ENCODE measurements around the gene SLC15A3. TPM values are rescaled to one million over a fixed set of nuclear protein-coding genes. Genes with fewer than 3 reads are reported as not detected.
"Not testable (repeated sequence)": the region's sequence is repeated elsewhere in the genome, so short reads cannot be mapped to it uniquely, and the experiment has no call there.

SLC15A3 gene
- polyA plus RNA-seq, 4 donors, result 4.5 to 26.0 (median 11.3) TPM

DNA sequence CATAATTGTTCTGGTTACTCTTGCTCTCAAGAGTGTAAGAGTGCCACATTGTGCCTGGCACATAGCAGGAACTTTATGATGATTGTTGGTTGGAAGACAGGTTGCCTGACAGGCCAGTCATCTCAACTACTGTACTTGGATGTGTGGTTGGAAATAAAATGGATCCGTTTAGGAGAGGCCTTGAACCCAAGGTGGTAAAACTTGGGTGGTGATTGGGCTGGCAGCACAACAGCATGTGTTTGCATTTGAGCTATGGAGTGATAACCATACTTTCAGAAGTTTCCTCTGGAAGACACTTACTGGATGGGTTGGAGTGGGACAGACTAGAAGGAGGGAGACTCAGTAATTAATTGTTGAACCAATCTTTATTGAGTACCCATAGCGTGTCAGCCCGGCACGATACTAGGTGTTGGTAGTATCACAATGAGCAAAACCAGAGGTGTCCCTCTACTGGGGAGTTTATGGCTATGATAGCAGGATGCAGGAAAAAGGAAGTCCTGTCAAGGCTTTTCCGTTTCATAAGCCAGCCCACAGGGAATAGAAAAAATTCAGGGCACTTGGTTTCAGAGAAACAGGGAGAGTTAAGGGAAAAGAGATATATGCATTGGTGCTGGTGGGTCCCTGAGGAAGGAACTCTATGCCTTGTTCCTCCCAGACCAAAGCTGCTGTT is 41.1 kb downstream of the SLC15A3 start:
- Histone ChIP-seq H3K4me1 (ENCODE audit: control insufficient read depth in 3 of 3, insufficient read depth in 2 of 3, low read depth in 1 of 3, low read length in 2 of 3) (peaks cover 0 to 13% (median 4%) of the 10 kb centered on the region in 3 donors), H3K36me3 (ENCODE audit: control insufficient read depth in 3 of 3, insufficient read depth in 2 of 3, low read depth in 1 of 3, low read length in 3 of 3) (no peaks in the 10 kb centered on the region), H3K27me3 (ENCODE audit: control insufficient read depth in 3 of 3, insufficient read depth in 3 of 3, low read length in 3 of 3) (no peaks in the 10 kb centered on the region), H3K27ac (ENCODE audit: low read depth in 1 of 3, low read length in 2 of 3) (peak overlapping the region in 1 of 3 donors; percentile 33), H3K4me3 (ENCODE audit: low read depth in 1 of 3, low read length in 3 of 3) (no peak overlapping the region), H3K9me3 (ENCODE audit: control insufficient read depth in 2 of 2, insufficient read depth in 1 of 2, low read depth in 1 of 2, low read length in 1 of 2) (no peaks in the 10 kb centered on the region)
- DNase-seq (no peak), FAIRE-seq (no peak)
- whole genome bisulfite sequencing, 3 donors, result 57 to 67% (median 64%) methylated on average over 5 of the region's 5 CpGs

DNA sequence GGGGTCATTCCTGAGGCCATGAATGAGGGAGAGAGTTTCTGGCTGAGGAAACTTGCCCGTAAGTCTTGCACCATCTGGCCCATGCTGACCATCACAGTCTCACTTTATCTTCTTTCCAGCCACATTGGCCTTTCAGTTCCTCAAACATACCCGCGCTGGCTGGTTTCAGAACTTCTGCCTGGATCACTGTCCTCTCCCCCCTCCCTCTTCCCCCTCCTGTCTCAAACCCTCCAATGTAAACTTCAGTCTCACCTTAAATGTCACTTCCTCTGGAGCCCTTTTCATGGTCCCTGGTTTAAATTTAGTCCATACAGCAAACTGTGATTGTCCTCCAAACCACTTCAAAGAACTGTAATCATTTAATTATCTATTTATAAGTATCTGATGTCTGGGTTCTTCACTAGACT is 41.7 kb downstream of the SLC15A3 start:
- peak overlapping the region in 1 of 3 donors; percentile 36 for H3K27ac ChIP-seq (ENCODE audit: low read depth in 1 of 3, low read length in 2 of 3)
- no peak for DNase-seq

DNA sequence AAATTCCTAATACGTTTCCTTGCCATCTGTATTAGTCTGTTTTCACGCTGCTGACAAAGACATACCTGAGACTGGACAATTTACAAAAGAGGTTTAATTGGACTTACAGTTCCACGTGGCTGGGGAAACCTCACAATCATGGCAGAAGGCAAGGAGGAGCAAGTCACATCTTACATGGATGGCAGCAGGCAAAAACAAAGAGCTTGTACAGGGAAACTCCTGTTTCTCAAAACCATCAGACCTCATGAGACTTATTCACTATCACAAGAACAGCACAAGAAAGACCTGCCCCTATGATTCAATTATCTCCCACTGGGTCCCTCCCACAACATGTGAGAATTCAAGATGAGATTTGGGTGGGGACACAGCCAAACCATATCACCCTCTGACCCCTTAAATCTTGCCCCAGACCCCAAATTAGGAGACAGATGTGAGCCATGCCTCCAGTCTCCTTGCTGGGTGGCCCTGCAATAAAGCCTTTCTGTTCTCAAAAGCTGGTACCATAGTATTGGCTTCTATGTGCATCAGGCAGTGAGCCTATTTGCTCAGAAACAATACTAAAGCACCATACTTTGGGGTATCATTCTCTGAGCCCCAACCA is 42.2 kb downstream of the SLC15A3 start:
- peaks cover 0 to 14% (median 5%) of the 10 kb centered on the region in 3 donors for H3K4me1 ChIP-seq (ENCODE audit: control insufficient read depth in 3 of 3, insufficient read depth in 2 of 3, low read depth in 1 of 3, low read length in 2 of 3)
- not testable (repeated sequence) for FAIRE-seq; DNase-seq; H3K27me3 ChIP-seq (ENCODE audit: control insufficient read depth in 3 of 3, insufficient read depth in 3 of 3, low read length in 3 of 3); H3K4me3 ChIP-seq (ENCODE audit: low read depth in 1 of 3, low read length in 3 of 3); H3K36me3 ChIP-seq (ENCODE audit: control insufficient read depth in 3 of 3, insufficient read depth in 2 of 3, low read depth in 1 of 3, low read length in 3 of 3); H3K9me3 ChIP-seq (ENCODE audit: control insufficient read depth in 2 of 2, insufficient read depth in 1 of 2, low read depth in 1 of 2, low read length in 1 of 2)
- 66 to 75% (median 67%) methylated on average over 3 of the region's 3 CpGs for WGBS, 3 donors
- peak overlapping the region in 1 of 3 donors; percentile 36 for H3K27ac ChIP-seq (ENCODE audit: low read depth in 1 of 3, low read length in 2 of 3)

More for the DNA sequence above, 41.7 kb downstream of the SLC15A3 start:
- H3K36me3 ChIP-seq (ENCODE audit: control insufficient read depth in 3 of 3, insufficient read depth in 2 of 3, low read depth in 1 of 3, low read length in 3 of 3), result no peaks in the 10 kb centered on the region
- no peaks in the 10 kb centered on the region for H3K9me3 ChIP-seq (ENCODE audit: control insufficient read depth in 2 of 2, insufficient read depth in 1 of 2, low read depth in 1 of 2, low read length in 1 of 2)
- FAIRE-seq, result no peak
- WGBS, 3 donors, result 57 to 90% (median 75%) methylated on average over 3 of the region's 3 CpGs
- H3K4me3 ChIP-seq (ENCODE audit: low read depth in 1 of 3, low read length in 3 of 3), result no peak overlapping the region
- H3K27me3 ChIP-seq (ENCODE audit: control insufficient read depth in 3 of 3, insufficient read depth in 3 of 3, low read length in 3 of 3), result no peaks in the 10 kb centered on the region
- peaks cover 0 to 9% (median under 1%) of the 10 kb centered on the region in 3 donors for H3K4me1 ChIP-seq (ENCODE audit: control insufficient read depth in 3 of 3, insufficient read depth in 2 of 3, low read depth in 1 of 3, low read length in 2 of 3)

DNA sequence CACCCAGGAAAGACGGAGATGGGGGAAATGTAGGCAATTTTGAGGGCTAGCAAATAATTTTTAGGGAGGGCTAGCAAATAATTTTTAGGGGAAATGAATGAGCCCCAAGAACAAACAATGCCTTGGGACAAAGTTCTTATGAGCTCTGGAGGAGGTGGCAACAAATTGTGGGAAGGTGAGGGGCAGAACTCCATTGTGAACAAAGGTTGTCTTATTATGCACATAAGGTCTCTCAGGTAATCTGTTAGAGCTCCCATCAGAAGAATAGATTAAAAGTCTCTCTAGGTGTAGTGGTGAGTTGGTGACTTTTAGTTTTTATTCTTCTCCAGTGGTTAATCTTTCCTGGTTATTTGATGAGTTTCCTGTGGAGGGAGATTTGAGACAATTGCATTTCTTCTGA is 43.2 kb downstream of the SLC15A3 start:
- Histone ChIP-seq H3K4me3 (ENCODE audit: low read depth in 1 of 3, low read length in 3 of 3) (no peak overlapping the region), H3K27ac (ENCODE audit: low read depth in 1 of 3, low read length in 2 of 3) (no peak overlapping the region), H3K36me3 (ENCODE audit: control insufficient read depth in 3 of 3, insufficient read depth in 2 of 3, low read depth in 1 of 3, low read length in 3 of 3) (no peaks in the 10 kb centered on the region), H3K9me3 (ENCODE audit: control insufficient read depth in 2 of 2, insufficient read depth in 1 of 2, low read depth in 1 of 2, low read length in 1 of 2) (no peaks in the 10 kb centered on the region), H3K4me1 (ENCODE audit: control insufficient read depth in 3 of 3, insufficient read depth in 2 of 3, low read depth in 1 of 3, low read length in 2 of 3) (peaks cover 0 to 20% (median 8%) of the 10 kb centered on the region in 3 donors), H3K27me3 (ENCODE audit: control insufficient read depth in 3 of 3, insufficient read depth in 3 of 3, low read length in 3 of 3) (no peaks in the 10 kb centered on the region)
- DNase-seq (no peak), FAIRE-seq (no peak)
- WGBS, 3 donors, result 20 to 61% (median 44%) methylated on average over 1 of the region's 1 CpG

DNA sequence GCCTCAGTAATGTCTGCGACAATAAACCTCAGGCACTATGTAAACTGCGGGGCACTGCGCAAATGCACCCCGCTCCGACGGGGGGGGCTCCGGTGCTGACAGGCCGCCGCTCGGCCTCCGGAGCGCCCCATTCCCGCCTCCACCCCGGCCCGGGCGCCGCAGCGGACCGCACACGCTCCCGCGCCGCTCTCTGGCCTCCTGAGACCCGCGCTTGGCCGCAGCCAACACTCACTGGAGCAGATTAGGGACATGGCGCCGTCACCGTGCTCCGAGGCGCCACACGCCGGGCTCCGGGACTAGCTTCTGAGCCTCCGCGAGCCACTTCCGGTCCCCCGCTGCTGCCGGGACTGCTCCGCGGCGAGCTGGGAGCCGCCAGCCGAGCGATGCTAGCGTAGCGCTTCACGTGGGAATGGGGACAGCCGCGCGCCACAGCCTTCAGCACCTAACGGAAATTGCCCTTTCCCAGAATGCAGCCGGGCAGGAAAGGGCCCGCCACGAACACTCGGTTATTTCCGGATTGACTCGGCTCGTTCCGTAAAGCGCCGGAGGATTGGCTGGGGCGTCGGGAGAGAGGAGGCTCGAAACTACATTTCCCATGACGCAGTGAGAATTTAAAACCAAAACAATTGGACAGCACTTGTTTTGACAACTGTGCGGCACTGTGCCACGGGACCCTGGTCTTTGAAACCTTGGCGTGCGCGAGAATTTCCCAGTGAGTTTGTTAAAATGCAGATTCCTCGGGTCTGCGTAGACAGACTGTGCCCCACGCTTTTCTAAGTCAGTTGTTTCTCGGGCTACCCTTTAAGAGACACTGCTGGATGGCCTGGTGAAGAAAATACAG is 45.6 kb downstream of the SLC15A3 start, which contains the start of gene PRPF19:
PRPF19 (minus strand) TSS at position 454 of the 841 bp plus-strand sequence; CDS start at position 251, 203 bp downstream.
- WGBS, 3 donors, result 0 to 1% (median 0%) methylated on average over 66 to 75 of the region's 75 CpGs
- H3K4me1 ChIP-seq (ENCODE audit: control insufficient read depth in 3 of 3, insufficient read depth in 2 of 3, low read depth in 1 of 3, low read length in 2 of 3), result peaks cover 0 to 15% (median 8%) of the 10 kb centered on the region in 3 donors
- peak within 1 kb of the TSS; percentile 92 to 96 (median 93) for H3K27ac ChIP-seq (ENCODE audit: low read depth in 1 of 3, low read length in 2 of 3)
- H3K27me3 ChIP-seq (ENCODE audit: control insufficient read depth in 3 of 3, insufficient read depth in 3 of 3, low read length in 3 of 3), result no peaks in the 10 kb centered on the region
- no peaks in the 10 kb centered on the region for H3K9me3 ChIP-seq (ENCODE audit: control insufficient read depth in 2 of 2, insufficient read depth in 1 of 2, low read depth in 1 of 2, low read length in 1 of 2)
- peak within 1 kb of the TSS; percentile 72 to 92 (median 76) for H3K4me3 ChIP-seq (ENCODE audit: low read depth in 1 of 3, low read length in 3 of 3)
- FAIRE-seq (no peak), DNase-seq (peak; percentile 98 to 99)
- H3K36me3 ChIP-seq (ENCODE audit: control insufficient read depth in 3 of 3, insufficient read depth in 2 of 3, low read depth in 1 of 3, low read length in 3 of 3), result peaks cover 3 to 21% (median 5%) of the 10 kb centered on the region in 3 donors

DNA sequence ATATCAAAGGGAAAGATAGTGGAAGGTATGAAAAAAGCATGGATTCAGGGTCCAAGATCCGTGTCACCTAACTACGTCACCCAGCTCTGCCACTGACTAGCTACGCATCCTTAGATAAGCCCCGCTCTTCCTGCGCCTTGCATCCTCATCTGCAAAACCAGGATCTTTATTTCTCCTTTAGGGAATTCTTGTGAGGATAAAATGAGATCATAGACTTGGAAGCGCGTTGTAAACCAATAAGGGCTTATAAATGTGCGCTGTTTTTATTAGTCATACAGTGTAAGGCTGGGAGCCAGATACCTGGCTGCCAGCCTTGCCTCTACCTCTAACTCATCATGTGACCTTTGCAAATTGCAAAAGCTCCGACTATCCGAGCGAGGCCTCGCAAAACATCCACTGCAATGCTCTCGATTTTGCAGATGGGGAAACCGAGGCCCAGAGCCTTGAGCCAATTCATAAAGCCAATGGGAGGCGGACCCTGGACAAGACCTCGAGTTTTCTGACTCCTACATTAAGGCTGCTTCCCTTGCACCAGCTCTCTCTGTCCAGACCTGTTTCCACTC is 46.3 kb downstream of the SLC15A3 start:
- H3K4me3 ChIP-seq (ENCODE audit: low read depth in 1 of 3, low read length in 3 of 3), result peak overlapping the region; percentile 72 to 92 (median 76)

DNA sequence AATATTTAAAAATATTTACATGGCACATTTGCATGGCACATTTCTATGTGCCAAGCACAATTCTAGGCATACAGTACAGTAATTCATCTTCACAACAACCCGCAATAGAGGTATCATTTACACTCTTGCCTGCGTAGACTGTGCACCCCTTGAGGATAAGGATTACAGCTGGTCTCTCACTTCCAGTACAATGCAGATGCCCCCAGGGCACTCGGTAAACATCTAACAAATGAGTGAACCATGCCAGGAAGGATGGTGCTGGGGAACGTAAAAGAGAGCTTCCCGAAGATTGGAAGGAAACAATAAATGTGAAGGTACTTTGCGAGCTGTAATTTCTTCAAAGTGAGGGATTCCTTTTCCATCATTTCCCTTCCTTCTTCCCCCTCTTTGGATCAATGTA is 46.9 kb downstream of the SLC15A3 start:
- Histone ChIP-seq H3K4me1 (ENCODE audit: control insufficient read depth in 3 of 3, insufficient read depth in 2 of 3, low read depth in 1 of 3, low read length in 2 of 3) (peaks cover 0 to 15% (median 8%) of the 10 kb centered on the region in 3 donors), H3K27ac (ENCODE audit: low read depth in 1 of 3, low read length in 2 of 3) (peak overlapping the region in 2 of 3 donors; percentile 24 to 93), H3K4me3 (ENCODE audit: low read depth in 1 of 3, low read length in 3 of 3) (peak overlapping the region in 2 of 3 donors; percentile 72 to 76), H3K36me3 (ENCODE audit: control insufficient read depth in 3 of 3, insufficient read depth in 2 of 3, low read depth in 1 of 3, low read length in 3 of 3) (peaks cover 8 to 33% (median 12%) of the 10 kb centered on the region in 3 donors), H3K27me3 (ENCODE audit: control insufficient read depth in 3 of 3, insufficient read depth in 3 of 3, low read length in 3 of 3) (no peaks in the 10 kb centered on the region), H3K9me3 (ENCODE audit: control insufficient read depth in 2 of 2, insufficient read depth in 1 of 2, low read depth in 1 of 2, low read length in 1 of 2) (no peaks in the 10 kb centered on the region)
- DNase-seq (peak in 1 of 2 donors; percentile 24), FAIRE-seq (no peak)
- 17 to 38% (median 34%) methylated on average over 6 of the region's 6 CpGs for WGBS, 3 donors

More for the DNA sequence above, 46.3 kb downstream of the SLC15A3 start:
- WGBS, 3 donors, result 1 to 4% (median 2%) methylated on average over 16 of the region's 16 CpGs
- Histone ChIP-seq H3K27me3 (ENCODE audit: control insufficient read depth in 3 of 3, insufficient read depth in 3 of 3, low read length in 3 of 3) (no peaks in the 10 kb centered on the region), H3K9me3 (ENCODE audit: control insufficient read depth in 2 of 2, insufficient read depth in 1 of 2, low read depth in 1 of 2, low read length in 1 of 2) (no peaks in the 10 kb centered on the region), H3K36me3 (ENCODE audit: control insufficient read depth in 3 of 3, insufficient read depth in 2 of 3, low read depth in 1 of 3, low read length in 3 of 3) (peaks cover 7 to 28% (median 8%) of the 10 kb centered on the region in 3 donors), H3K4me1 (ENCODE audit: control insufficient read depth in 3 of 3, insufficient read depth in 2 of 3, low read depth in 1 of 3, low read length in 2 of 3) (peaks cover 0 to 15% (median 8%) of the 10 kb centered on the region in 3 donors), H3K27ac (ENCODE audit: low read depth in 1 of 3, low read length in 2 of 3) (peak overlapping the region; percentile 92 to 96 (median 93))
- FAIRE-seq (no peak), DNase-seq (peak; percentile 58 to 77)

DNA sequence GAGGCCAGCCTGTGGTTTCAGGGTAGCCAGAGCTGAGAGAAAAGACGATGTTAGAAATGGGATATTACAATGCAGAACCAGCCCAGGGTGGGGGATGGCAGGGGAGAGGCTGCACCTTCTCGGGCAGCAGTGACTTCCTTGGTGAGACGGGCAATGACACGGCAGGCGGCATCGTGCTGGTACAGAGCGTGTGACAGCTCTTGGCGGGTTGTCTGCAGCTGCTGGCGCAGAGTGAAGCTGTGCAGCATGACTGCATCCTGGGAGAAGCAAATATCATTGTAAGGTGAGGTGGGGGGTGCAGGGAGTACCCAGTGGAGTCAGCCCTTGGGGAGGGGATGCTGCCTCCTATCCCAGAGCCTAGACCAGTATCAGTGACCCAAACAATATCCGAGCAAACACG is 49.4 kb downstream of the SLC15A3 start:
- H3K36me3 ChIP-seq (ENCODE audit: control insufficient read depth in 3 of 3, insufficient read depth in 2 of 3, low read depth in 1 of 3, low read length in 3 of 3), result peaks cover 17 to 51% (median 25%) of the 10 kb centered on the region in 3 donors
- FAIRE-seq (no peak), DNase-seq (no peak)
- H3K4me3 ChIP-seq (ENCODE audit: low read depth in 1 of 3, low read length in 3 of 3), result no peak overlapping the region
- peaks cover 0 to 15% (median 8%) of the 10 kb centered on the region in 3 donors for H3K4me1 ChIP-seq (ENCODE audit: control insufficient read depth in 3 of 3, insufficient read depth in 2 of 3, low read depth in 1 of 3, low read length in 2 of 3)
- H3K9me3 ChIP-seq (ENCODE audit: control insufficient read depth in 2 of 2, insufficient read depth in 1 of 2, low read depth in 1 of 2, low read length in 1 of 2), result no peaks in the 10 kb centered on the region
- 93 to 94% (median 94%) methylated on average over 11 of the region's 11 CpGs for WGBS, 3 donors
- no peaks in the 10 kb centered on the region for H3K27me3 ChIP-seq (ENCODE audit: control insufficient read depth in 3 of 3, insufficient read depth in 3 of 3, low read length in 3 of 3)
- H3K27ac ChIP-seq (ENCODE audit: low read depth in 1 of 3, low read length in 2 of 3), result no peak overlapping the region

All from small intestine (tissue), 7 donors.